Testis (tissue), 5 donors: ENCODE measurements around the gene ABHD17B. TPM values are rescaled to one million over a fixed set of nuclear protein-coding genes. Genes with fewer than 3 reads are reported as not detected.
A peak's percentile ranks its signal among the peaks of the same experiment; 100 is the strongest.
"Not testable (repeated sequence)": the region's sequence is repeated elsewhere in the genome, so short reads cannot be mapped to it uniquely, and the experiment has no call there.

ENCODE experiments used
- DNase-seq: peaks from one replicate; pipeline ENCODE4 v3.0.0-alpha.2; 2019
- H3K27ac ChIP-seq, 2 donors: fragments of 200-600 bp; sonication (generic); one replicate each; pipeline ENCODE4 v1.5.1; 2019
- H3K27me3 ChIP-seq: fragments of 200-600 bp; sonication (generic); one replicate; pipeline ENCODE4 v1.5.1; 2019
- H3K36me3 ChIP-seq: fragments of 200-600 bp; sonication (generic); one replicate; pipeline ENCODE4 v1.5.1; 2017; ENCODE audit warnings: low read depth; ENCODE audit errors: missing control alignments
- H3K4me1 ChIP-seq: fragments of 200-600 bp; sonication (generic); one replicate; pipeline ENCODE4 v1.5.1; 2019
- H3K4me3 ChIP-seq, 2 donors: fragments of 200-600 bp; sonication (generic); one replicate each; pipeline ENCODE4 v1.5.1; 2017 to 2019
- H3K9me3 ChIP-seq: fragments of 200-600 bp; sonication (generic); one replicate; pipeline ENCODE4 v1.5.1; 2017
- POLR2A ChIP-seq: fragments of 450-650 bp; IDR thresholded peaks from one replicate; pipeline ENCODE4 v1.6.1; 2017; ENCODE audit warnings: antibody characterized with exemption, mild to moderate bottlenecking, moderate library complexity
- WGBS, 2 donors: methylation state at CpG; one replicate each; pipeline ENCODE4 v1.1.5; 2018; 5-methylcytosine and 5-hydroxymethylcytosine counted together
- intact Hi-C: fragments of 100-400 bp; cut with DNase I; formaldehyde crosslinking; loops from one replicate; pipeline ENCODE4 v1.15.1; 2023; ENCODE audit warnings: low total_unique reads
- long read RNA-seq, 2 donors: transcript quantifications; one replicate each; lab custom pipeline, GENCODE V29; 2026
- polyA plus RNA-seq: library from polyadenylated mRNA; stranded (reverse); fragments of 350-450 nt; fragmentation: Illumina TruSeq; extraction: RNeasy Lipid Tissue Mini Kit (QIAGEN cat#74804); gene quantifications from one replicate; pipeline ENCODE4 v1.2.3, GENCODE V29; 2014; ENCODE audit warnings: low read depth, low replicate concordance; ENCODE audit not compliant: insufficient read depth
- total RNA-seq, 2 donors: library from RNA; depleted of rRNA; stranded (reverse); fragments of >200 nt; gene quantifications; one replicate each; pipeline ENCODE4 v1.2.3, GENCODE V29; 2016
- TF ChIP-seq, protein P1 (sequence below), 3 experiments: fragments of 450-650 bp in 2 of 3; fragments of 200-600 bp in 1 of 3; sonication (generic) in 1 of 3; IDR thresholded peaks; one replicate each; pipeline ENCODE4 v1.5.1; 2016 to 2019; ENCODE audit warnings: antibody characterized with exemption in 3 of 3, mild to moderate bottlenecking in 2 of 3, moderate library complexity in 1 of 3

ABHD17B gene
- total RNA-seq = 10 to 100 TPM; 41.3 to 42.2 TPM
- 31.3 TPM for polyA plus RNA-seq
- long read RNA-seq, donor 1, partial matches to known transcripts = 0 of 4 reads
- long read RNA-seq, donor 1, other reads (novel, unspliced or antisense) = 0 of 4 reads
- long read RNA-seq, donor 2, partial matches to known transcripts = 0 of 1 reads
- long read RNA-seq, donor 2, other reads (novel, unspliced or antisense) = 0 of 1 reads

DNA sequence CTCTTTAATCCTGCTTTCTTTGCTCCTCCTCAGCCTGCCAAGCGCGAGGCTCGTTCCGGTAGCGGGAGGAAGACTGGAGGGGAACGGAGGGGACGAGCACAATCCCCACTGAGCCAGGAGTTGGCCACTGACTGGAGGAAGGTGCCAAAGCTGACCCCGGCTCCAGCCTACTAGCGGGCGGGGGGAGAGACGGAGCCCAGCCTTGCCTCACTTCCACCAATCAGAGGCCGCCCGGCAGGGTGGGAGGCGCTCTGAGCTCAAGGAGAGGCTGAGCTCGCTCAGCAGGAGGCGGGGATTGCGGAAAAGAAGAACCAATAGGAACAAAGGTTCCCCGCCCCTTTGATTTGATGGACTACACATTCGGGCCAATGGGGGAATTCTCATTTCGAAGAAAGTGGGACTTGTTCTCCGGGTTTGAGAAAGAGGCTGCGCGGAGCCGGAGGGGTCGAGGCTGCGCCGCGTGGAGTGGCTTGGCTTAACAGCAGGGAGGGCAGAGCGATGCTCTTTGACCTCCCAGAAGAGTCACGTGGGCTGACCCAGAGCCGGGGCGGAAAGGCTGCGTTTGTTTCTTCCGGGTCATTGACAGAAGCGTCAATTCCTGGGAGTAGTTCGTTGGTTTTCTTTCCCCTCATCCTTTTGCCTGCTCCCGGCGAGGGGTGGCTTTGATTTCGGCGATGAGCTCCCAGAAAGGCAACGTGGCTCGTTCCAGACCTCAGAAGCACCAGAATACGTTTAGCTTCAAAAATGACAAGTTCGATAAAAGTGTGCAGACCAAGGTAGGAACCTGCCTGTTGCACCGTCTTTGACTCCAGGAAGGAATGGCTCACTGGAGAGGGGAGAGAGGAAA lies at the start of gene ABHD17B, which contains the start of gene C9orf85:
Gene ABHD17B (minus strand): TSS at position 133 of the 847 bp plus-strand sequence. CDS start 36,113 bp downstream, outside the sequence.
Gene C9orf85 (plus strand): TSS at position 579 of the 847 bp plus-strand sequence. CDS start 96 bp downstream, at position 675.
- H3K9me3 ChIP-seq = no peaks in the 10 kb centered on the region
- peaks cover 19% of the 10 kb centered on the region for H3K4me1 ChIP-seq
- H3K4me3 ChIP-seq = peak within 1 kb of the TSS; percentile 94 to 98
- no peaks in the 10 kb centered on the region for H3K27me3 ChIP-seq
- no peaks in the 10 kb centered on the region for H3K36me3 ChIP-seq
- DNase-seq = peak; percentile 100
- intact Hi-C loops = no loop called here
- WGBS, 2 donors = 0% methylated on average over 10 to 45 of the region's 45 CpGs
- peak within 1 kb of the TSS; percentile 95 to 96 for H3K27ac ChIP-seq
- TF ChIP-seq, protein P1, sequence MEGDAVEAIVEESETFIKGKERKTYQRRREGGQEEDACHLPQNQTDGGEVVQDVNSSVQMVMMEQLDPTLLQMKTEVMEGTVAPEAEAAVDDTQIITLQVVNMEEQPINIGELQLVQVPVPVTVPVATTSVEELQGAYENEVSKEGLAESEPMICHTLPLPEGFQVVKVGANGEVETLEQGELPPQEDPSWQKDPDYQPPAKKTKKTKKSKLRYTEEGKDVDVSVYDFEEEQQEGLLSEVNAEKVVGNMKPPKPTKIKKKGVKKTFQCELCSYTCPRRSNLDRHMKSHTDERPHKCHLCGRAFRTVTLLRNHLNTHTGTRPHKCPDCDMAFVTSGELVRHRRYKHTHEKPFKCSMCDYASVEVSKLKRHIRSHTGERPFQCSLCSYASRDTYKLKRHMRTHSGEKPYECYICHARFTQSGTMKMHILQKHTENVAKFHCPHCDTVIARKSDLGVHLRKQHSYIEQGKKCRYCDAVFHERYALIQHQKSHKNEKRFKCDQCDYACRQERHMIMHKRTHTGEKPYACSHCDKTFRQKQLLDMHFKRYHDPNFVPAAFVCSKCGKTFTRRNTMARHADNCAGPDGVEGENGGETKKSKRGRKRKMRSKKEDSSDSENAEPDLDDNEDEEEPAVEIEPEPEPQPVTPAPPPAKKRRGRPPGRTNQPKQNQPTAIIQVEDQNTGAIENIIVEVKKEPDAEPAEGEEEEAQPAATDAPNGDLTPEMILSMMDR (IDR thresholded peaks at IDR 0.05) = no peak
- peak; percentile 98 for TF ChIP-seq POLR2A

DNA sequence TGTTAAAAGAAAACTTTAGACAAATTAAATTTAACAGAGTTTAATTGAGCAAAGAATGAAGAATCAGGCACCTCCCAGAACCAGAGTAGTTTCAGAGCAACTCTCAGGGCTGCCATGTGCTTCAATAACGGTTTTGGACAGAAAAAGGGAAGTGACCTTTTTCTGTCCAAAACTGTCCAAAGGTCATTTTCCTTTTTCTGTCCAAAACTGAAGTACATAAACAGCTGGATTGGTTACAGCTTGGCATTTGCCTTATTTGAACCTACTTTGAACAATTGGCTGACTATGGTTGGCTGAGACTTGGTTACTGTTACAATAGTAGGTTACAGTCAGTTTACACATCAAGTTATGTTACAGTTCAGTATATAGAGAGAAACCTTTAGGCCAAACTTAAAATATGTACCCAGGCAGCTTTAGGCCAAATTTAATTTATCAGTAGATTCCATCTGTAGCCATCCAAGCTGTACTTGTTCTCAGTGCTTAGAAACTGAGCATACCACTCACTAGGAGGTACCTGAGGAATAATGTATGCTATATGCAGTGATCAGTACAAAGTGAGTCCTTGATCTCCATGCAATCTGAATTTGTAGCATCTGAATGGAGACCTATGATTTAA lies 44.4 kb upstream of the ABHD17B start:
- H3K27me3 ChIP-seq = no peaks in the 10 kb centered on the region
- H3K4me3 ChIP-seq = no peak overlapping the region
- no peaks in the 10 kb centered on the region for H3K4me1 ChIP-seq
- no peaks in the 10 kb centered on the region for H3K36me3 ChIP-seq
- no peak for TF ChIP-seq POLR2A
- TF ChIP-seq, protein P1 (IDR thresholded peaks at IDR 0.05) = no peak
- WGBS, 2 donors = 43 to 65% methylated on average over 1 of the region's 1 CpG
- intact Hi-C loops = no loop called here
- no peaks in the 10 kb centered on the region for H3K9me3 ChIP-seq
- H3K27ac ChIP-seq = no peak overlapping the region
- DNase-seq = no peak

DNA sequence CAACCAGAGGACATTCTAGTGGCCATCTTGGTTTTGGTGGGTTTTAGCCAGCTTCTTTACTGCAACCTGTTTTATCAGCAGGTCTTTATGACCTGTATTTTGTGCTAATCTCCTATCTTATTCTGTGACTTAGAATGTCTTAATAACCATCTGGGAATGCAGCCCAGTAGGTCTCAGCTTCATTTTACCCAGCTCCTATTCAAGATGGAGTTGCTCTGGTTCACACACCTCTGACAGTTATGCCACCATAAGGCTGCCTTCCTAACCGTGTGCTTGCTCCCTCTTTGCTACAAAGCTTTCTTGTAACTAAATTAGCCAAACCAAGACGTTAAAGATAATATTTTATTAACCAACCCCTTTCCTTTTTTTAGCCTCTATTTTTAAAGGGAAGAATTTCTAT lies 43.7 kb upstream of the ABHD17B start:
- H3K27me3 ChIP-seq, intact Hi-C loops, H3K4me3 ChIP-seq, DNase-seq, H3K9me3 ChIP-seq, H3K36me3 ChIP-seq, H3K27ac ChIP-seq, H3K4me1 ChIP-seq: not testable (repeated sequence)
- WGBS, 2 donors = 68 to 76% methylated on average over 2 of the region's 2 CpGs

- Histone ChIP-seq H3K36me3 (no peaks in the 10 kb centered on the region), H3K4me1 (no peaks in the 10 kb centered on the region), H3K27me3 (no peaks in the 10 kb centered on the region), H3K27ac (no peak overlapping the region), H3K4me3 (no peak overlapping the region), H3K9me3 (no peaks in the 10 kb centered on the region)
- 52% methylated on average over 2 of the region's 2 CpGs for WGBS, 2 donors
- intact Hi-C loops = no loop called here
- no peak for DNase-seq
- TF ChIP-seq POLR2A = no peak
- TF ChIP-seq, protein P1 (IDR thresholded peaks at IDR 0.05) = no peak
Measured at GRCh38 chr9:71944754-71945375, 33.9 kb upstream of the ABHD17B start.
